ENCODE measurements around the gene MIF.

- TF ChIP-seq, protein P1, sequence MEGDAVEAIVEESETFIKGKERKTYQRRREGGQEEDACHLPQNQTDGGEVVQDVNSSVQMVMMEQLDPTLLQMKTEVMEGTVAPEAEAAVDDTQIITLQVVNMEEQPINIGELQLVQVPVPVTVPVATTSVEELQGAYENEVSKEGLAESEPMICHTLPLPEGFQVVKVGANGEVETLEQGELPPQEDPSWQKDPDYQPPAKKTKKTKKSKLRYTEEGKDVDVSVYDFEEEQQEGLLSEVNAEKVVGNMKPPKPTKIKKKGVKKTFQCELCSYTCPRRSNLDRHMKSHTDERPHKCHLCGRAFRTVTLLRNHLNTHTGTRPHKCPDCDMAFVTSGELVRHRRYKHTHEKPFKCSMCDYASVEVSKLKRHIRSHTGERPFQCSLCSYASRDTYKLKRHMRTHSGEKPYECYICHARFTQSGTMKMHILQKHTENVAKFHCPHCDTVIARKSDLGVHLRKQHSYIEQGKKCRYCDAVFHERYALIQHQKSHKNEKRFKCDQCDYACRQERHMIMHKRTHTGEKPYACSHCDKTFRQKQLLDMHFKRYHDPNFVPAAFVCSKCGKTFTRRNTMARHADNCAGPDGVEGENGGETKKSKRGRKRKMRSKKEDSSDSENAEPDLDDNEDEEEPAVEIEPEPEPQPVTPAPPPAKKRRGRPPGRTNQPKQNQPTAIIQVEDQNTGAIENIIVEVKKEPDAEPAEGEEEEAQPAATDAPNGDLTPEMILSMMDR (conservative IDR thresholded peaks at IDR 0.05; ENCODE audit: low read length), result no peak
- TF ChIP-seq EZH2phosphoT487 (IDR thresholded peaks at IDR 0.05; ENCODE audit: borderline replicate concordance, low read depth, low read length), result no peak
Measured at GRCh38 chr22:23911318-23911980, 17.3 kb downstream of the MIF start.

Measured in OCI-LY7 (cell line).